HG03571 (cell line): Measurements from ENCODE around the gene PDE1A.

ENCODE experiments used
- ATAC-seq: cut with Tn5 transposase; IDR thresholded peaks from one replicate; pipeline ENCODE4 v1.9.1; 2021; ENCODE audit not compliant: unreplicated experiment

PDE1A gene

GRCh38 chr2:182426918-182427240 lies at the start of gene PDE1A:
TSS of gene PDE1A (minus strand) at chr2:182427036.
- ATAC-seq = no peak

DNA sequence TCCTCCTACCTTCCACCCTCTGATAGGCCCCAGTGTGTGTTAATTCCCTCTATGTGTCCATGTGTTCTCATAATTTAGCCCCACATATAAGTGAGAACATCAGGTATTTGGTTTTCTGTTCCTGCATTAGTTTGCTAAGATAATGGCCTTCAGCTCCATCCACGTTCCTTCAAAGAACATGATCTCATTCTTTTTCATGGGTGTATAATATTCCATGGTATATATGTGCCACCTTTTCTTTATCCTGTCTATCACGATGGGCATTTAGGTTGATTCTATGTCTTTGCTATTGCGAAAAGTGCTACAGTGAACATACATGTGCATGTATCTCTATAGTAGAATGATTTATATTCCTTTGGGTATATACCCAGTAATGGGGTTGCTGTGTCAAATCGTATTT lies 46.8 kb upstream of the PDE1A start:
- ATAC-seq = no peak

- no peak for ATAC-seq
These were observed 36.9 kb upstream of the PDE1A start for GRCh38 chr2:182463760-182464159.

DNA sequence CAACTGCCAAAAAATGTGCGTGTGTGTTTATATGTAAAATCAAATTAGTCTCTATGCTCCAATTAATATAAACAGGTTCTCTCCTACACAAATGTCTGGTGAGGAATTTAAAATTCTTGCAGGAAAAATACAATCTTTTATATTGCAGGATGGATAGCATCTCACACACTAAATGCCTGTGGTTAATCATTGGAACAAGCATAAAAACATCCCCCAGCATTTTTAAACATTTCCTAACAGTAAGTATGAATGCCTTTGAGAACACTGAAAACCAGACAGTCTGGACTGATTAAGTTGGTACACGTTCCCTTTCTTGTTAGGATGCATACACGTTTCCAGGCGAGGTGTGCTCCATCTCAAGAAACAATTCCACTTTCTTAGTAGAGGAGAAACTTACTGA lies 29.9 kb upstream of the PDE1A start:
- ATAC-seq = no peak

DNA sequence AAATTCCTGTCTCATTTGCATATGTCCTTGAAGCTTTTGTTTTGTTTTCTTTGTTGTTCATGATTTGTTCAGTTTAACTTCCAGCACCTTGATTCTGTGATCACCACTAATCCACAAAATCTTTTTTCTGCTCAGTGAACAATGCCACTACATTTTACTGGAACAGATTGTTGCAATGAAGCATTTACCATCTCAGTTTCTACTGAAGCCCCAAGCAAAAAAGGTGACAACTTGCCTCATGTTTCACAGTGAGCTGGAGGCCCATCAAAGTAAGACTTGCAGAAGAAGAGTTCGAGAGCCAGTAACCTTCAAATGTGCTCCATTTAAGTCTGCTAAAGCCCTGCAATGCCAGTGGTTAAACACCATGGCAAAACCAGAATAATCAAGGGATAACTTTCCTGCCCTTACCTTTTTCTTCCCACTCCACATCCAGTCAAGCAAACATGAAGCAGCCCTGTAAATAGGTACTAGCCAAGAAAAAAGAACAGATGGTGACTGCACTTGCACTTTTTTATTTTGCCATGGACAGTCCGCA lies 25.7 kb upstream of the PDE1A start:
- ATAC-seq = no peak

DNA sequence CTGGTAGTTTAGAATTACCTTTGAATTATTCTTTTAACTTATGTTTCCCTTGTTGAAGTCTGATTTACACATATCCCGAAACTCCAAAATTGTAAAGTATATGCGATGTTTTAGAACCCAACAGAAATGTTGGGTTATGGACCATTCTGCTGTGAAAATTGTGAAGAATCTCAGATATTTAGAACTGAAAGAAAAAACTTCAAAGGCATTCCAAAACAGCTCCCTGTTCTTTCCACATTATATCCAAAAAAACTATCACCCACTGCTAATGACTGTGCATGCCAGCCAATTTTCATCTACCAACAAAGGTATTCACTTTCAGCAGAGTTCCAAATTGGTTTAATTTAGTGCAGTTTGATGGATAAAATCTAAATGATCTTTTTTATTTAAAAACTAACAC lies 21.5 kb upstream of the PDE1A start:
- no peak for ATAC-seq

DNA sequence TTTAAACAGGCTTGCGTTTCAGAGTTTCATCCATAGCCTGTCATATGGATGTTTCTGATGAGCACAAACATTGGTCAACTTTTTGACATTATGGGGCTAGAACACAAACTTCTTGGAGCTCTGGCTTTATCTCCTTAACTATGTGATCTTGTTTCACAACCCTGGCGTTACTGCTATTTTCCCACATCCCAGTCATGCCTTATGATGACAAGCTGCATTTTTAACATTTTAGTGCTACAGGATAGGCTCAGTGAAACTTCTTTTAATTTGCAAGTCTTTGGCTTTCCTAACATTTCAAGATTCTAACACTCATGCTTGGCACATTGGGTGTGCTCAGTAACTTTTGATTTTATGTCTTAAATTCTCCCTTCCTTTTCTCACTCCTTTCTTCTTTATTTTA lies 21.0 kb upstream of the PDE1A start:
- no peak for ATAC-seq

GRCh38 chr2:182447163-182447562 lies 20.3 kb upstream of the PDE1A start:
- no peak for ATAC-seq

DNA sequence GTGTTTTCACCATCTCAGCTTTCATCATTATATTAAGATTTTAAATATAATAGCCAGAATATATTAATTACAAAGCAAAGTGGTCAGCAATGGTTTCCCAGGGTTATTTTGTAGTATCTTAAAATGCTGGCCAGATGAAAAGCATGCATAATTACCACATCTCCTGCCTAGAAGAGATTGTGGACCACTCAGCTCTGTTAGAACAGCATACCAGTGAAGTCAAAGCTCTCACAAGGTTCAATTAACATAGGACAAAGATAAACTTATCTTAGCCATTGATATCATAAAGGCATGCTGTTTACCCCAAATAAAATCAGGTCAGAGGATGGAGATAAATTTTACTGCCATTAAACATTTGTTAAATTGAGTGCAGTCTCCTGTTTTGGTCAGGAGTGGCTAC lies 19.3 kb upstream of the PDE1A start:
- ATAC-seq = no peak

DNA sequence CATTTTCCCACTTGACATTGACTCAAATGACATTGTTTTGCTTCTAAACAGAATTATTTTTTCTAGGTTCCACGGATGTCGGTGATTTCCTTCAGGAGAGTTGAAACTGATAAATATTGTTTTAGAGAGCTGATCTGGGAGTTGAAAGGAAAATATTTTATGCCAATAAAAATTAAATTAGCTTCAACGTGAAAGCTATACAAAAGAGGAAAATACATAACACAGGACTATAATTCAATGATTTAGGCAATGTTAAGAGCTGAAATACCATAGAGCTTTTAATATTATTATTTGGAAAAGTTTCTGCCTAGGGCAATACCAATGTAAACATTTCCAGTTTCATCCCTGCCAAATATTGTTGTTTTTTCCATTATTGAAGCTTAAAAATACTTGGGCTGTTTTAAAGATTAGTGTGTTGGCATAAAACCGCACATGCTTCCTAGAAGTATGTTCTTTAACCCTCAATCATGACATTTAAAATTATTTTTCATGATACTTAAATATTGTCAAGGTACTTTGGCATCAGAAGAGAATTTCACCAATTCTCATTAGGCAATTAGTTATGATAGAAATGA lies 18.6 kb upstream of the PDE1A start:
- no peak for ATAC-seq

DNA sequence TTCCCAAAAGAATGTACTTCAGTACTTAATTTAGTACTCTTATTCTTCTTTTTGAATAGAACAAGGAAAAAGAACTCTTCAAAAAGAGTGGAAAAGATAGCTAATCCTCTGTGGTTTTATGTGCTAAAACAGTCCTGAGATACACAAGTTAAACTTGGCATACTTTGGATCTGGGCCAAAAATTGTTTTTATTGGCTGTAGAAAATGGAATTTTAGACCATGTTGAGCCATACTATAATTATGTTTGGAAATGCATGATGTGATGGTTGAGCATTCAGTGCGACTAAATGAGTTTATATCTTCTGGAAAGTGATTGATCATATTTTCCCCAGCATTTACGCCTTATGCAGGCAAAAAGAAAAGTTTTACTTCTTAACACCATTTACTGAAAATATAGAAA lies 18.0 kb upstream of the PDE1A start:
- ATAC-seq = no peak

DNA sequence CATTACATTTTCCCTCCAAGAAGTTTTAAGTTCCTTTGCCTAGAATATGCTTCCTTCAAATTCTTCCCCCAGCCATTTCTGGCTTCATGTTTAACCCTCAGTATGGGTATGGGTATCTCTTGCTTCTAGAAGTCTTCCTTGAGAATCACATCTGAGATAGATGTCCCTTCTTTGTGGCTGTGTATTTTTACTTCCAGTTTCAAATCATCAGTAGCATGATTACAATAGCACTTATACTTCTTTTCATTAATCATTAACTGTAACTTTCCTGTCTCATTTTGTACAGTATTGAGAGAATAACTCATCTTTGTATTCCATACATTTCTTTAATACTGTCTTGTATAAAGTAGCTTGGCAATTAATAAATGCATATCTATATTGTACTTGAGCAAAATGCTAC lies 17.3 kb upstream of the PDE1A start:
- ATAC-seq = no peak

- no peak for ATAC-seq
These were observed 9.4 kb upstream of the PDE1A start for GRCh38 chr2:182436252-182436651.

- no peak for ATAC-seq
These were observed 8.9 kb upstream of the PDE1A start for GRCh38 chr2:182435754-182436153.

- ATAC-seq = no peak
These were observed 5.2 kb upstream of the PDE1A start for GRCh38 chr2:182432051-182432450.

DNA sequence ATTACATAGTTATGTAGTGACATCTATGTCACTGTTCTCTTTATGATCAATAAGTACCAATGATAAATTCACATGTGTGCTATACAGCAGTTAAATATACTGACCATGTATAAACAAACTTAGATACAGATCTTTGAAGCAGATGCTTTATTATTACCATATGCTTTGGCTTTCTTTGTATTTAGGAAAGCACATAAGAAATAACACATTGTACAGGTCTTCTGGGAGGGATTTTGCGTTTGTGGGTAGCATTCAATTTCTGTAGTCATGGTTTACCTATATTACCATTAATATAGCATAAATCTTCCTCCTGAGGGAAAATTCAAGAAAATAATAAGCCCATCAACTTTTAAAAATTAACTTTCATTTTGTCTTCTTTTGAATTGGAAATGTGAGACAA lies 1.6 kb upstream of the PDE1A start:
- no peak for ATAC-seq

DNA sequence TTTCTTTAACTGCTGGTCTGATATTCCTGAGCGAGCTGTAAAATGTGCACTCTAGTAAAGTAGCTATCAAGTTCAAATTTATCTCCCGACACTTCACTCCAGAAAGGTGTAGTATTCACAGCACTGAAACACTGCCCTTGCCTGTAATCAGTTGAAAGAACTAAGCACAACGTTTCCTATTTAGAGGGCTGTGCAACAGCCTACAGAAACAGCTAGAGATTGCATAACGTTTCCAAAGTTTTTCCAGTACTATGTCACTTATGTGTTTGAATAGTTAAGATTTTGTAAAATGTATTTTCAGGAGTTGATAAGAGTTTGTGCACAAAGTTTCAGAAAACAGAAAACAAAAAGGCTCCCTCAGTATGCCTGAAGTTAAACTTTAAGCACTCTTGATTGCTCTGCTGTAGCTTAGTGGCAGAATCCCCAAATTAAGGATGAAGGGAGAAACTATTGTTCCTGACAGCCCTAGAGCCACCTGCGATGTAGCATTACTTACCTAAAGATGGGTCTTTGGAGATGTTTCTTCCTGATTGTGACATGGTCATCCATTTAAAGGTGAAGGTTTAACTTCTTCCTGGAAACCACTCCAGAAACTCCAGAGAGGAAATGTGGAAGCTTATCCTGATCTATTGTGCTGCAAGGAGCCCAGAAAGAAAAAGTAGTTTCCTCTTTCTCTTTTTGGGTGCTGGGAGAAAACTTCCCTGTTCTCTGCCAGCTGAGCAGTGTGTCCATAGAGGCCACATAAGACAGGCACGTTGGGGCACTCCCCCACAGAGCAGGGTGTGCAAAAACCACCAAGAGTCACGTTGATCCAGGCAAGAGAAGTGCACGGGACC lies 536 bp downstream of the PDE1A start:
- no peak for ATAC-seq

DNA sequence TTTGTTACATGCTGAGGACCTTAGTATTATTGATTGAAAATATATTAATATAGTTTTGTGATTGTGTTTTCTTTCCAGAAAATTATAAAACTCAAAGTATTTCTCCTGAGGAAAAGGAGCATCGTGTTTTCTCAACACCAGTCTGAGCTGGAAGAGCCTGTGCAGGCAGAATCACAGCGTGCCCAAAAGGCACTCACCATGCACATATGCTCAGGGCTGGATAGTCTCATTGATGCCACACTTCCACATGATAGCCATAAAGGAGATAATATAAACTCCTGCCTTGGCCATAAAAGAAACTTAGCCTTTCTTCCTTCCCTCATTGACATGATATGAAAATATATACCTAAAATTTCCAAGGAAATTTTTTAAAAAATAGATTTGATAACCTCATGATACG lies 4.0 kb downstream of the PDE1A start:
- ATAC-seq = no peak

GRCh38 chr2:182420669-182421068 lies 6.2 kb downstream of the PDE1A start:
- ATAC-seq = no peak

GRCh38 chr2:182416861-182417260 lies 10.0 kb downstream of the PDE1A start:
- ATAC-seq = no peak

GRCh38 chr2:182416191-182416590 lies 10.6 kb downstream of the PDE1A start:
- no peak for ATAC-seq

DNA sequence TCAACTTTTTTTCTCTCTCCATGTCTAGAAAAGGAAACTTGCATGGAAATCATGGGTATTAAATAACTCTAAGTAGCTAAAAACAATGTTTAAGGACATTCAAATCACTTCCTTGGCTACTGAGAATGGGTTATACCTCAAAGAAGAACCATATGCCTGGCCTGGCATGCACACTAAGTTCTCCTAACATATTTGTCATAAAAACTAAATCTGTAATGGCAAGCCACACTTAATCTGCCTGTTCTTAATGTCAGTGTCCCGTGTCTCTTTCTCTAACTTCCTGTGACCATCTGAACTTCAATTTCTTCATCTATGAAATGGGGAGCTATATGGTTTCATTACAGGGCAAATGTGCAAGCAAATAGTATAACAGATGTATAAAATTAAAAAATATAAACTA lies 11.1 kb downstream of the PDE1A start:
- ATAC-seq = no peak

- ATAC-seq = no peak
These were observed 14.0 kb downstream of the PDE1A start for GRCh38 chr2:182412858-182413257.
